Upper lobe of left lung (tissue), 6 donors: Measurements from ENCODE around the gene LRRC8B. TPM values are rescaled to one million over a fixed set of nuclear protein-coding genes. Genes with fewer than 3 reads are reported as not detected.

Experiments used
- ATAC-seq, 2 donors: fragments of 200-7000 bp; cut with Tn5 transposase; one replicate each; pipeline ENCODE4 v1.9.1; 2022; ENCODE audit warnings: mild to moderate bottlenecking in 2 of 2, moderate library complexity in 2 of 2; ENCODE audit not compliant: low FRiP score in 2 of 2
- DNase-seq, 2 donors: peaks; one replicate each; pipeline ENCODE4 v3.0.0-alpha.2; 2019 to 2020
- H3K27ac ChIP-seq, 4 donors: fragments of 200-600 bp; sonication (generic); one replicate each; pipeline ENCODE4 v1.5.1; 2016 to 2019
- H3K27me3 ChIP-seq, 4 donors: fragments of 200-600 bp; sonication (generic); one replicate each; pipeline ENCODE4 v1.5.1; 2017 to 2019
- H3K36me3 ChIP-seq, 4 donors: fragments of 200-600 bp; sonication (generic); one replicate each; pipeline ENCODE4 v1.5.1; 2016 to 2019
- H3K4me1 ChIP-seq, 4 donors: fragments of 200-600 bp; sonication (generic); one replicate each; pipeline ENCODE4 v1.5.1; 2018 to 2019
- H3K4me3 ChIP-seq, 4 donors: fragments of 200-600 bp; sonication (generic); one replicate each; pipeline ENCODE4 v1.5.1; 2017 to 2019; ENCODE audit warnings: mild to moderate bottlenecking in 2 of 4, moderate library complexity in 1 of 4
- H3K9me3 ChIP-seq, 4 donors: fragments of 200-600 bp; sonication (generic); one replicate each; pipeline ENCODE4 v1.5.1; 2018 to 2019
- CTCF ChIP-seq, 6 experiments: fragments of 450-650 bp in 4 of 6; fragments of 200-600 bp in 2 of 6; sonication (generic) in 2 of 6; IDR thresholded peaks; one replicate each; pipeline ENCODE4 v1.5.1; 2016 to 2019; ENCODE audit warnings: antibody characterized with exemption in 6 of 6
- EP300 ChIP-seq, 4 donors: sonication (generic); formaldehyde crosslinking; IDR thresholded peaks; one replicate each; pipeline ENCODE4 v1.5.1; 2017; ENCODE audit warnings: antibody characterized with exemption in 4 of 4, control low read depth in 2 of 4
- POLR2A ChIP-seq, 4 donors: fragments of 450-650 bp; IDR thresholded peaks; one replicate each; pipeline ENCODE4 v1.5.1; 2016 to 2017; ENCODE audit warnings: antibody characterized with exemption in 4 of 4, mild to moderate bottlenecking in 2 of 4
- POLR2AphosphoS5 ChIP-seq, 2 donors: sonication (generic); formaldehyde crosslinking; IDR thresholded peaks; one replicate each; pipeline ENCODE4 v1.5.1; 2017; ENCODE audit warnings: antibody characterized with exemption in 2 of 2
- WGBS, 2 donors: methylation state at CpG; one replicate each; pipeline ENCODE4 v1.1.5; 2017 to 2018; 5-methylcytosine and 5-hydroxymethylcytosine counted together
- total RNA-seq, 6 donors: library from RNA; depleted of rRNA in 4 of 6; stranded (reverse); fragments of >200 nt in 4 of 6; gene quantifications; one replicate each; pipeline versions ENCODE4 v1.1.0 to v1.2.1, GENCODE V29; 2016 to 2021
- donor health status: DM: no; HTN: no; CAD: no; lungs with moderate emphysema.
- donor health status: DM: no; HTN: yes; CAD: no; lungs with severe emphysema.

LRRC8B gene
- total RNA-seq, 6 donors from 2014 or later = 7.1 to 20.2 (median 14.8) TPM

- Histone ChIP-seq H3K36me3 (no peaks in the 10 kb centered on the region), H3K27ac (no peak overlapping the region), H3K27me3 (no peaks in the 10 kb centered on the region), H3K4me1 (peaks cover 22 to 49% (median 27%) of the 10 kb centered on the region in 4 donors), H3K4me3 (no peak overlapping the region), H3K9me3 (no peaks in the 10 kb centered on the region)
- TF ChIP-seq EP300 (IDR thresholded peaks at IDR 0.05) (no peak), CTCF (IDR thresholded peaks at IDR 0.05) (no peak), POLR2A (IDR thresholded peaks at IDR 0.05) (no peak), POLR2AphosphoS5 (IDR thresholded peaks at IDR 0.05) (no peak)
- 93 to 94% methylated on average over 5 of the region's 5 CpGs for WGBS, 2 donors
- DNase-seq (no peak), ATAC-seq (no peak)
These were observed 26.4 kb downstream of the LRRC8B start for GRCh38 chr1:89550995-89551394.

GRCh38 chr1:89552471-89553081, 27.9 kb downstream of the LRRC8B start:
- ATAC-seq = peak in 1 of 2 donors; percentile 67
- peaks cover 17 to 49% (median 23%) of the 10 kb centered on the region in 4 donors for H3K4me1 ChIP-seq
- no peaks in the 10 kb centered on the region for H3K36me3 ChIP-seq
- H3K27ac ChIP-seq = peak overlapping the region; percentile 35 to 60 (median 50)
- DNase-seq = peak in 1 of 2 donors; percentile 41
- no peaks in the 10 kb centered on the region for H3K9me3 ChIP-seq
- WGBS, 2 donors = 9 to 11% methylated on average over 2 of the region's 2 CpGs
- peak overlapping the region in 2 of 4 donors; percentile 11 to 19 for H3K4me3 ChIP-seq
- no peak for TF ChIP-seq POLR2AphosphoS5 (IDR thresholded peaks at IDR 0.05)
- TF ChIP-seq CTCF (IDR thresholded peaks at IDR 0.05) = no peak
- TF ChIP-seq POLR2A (IDR thresholded peaks at IDR 0.05) = no peak
- no peak for TF ChIP-seq EP300 (IDR thresholded peaks at IDR 0.05)
- H3K27me3 ChIP-seq = no peaks in the 10 kb centered on the region

- Histone ChIP-seq H3K27ac (peak overlapping the region; percentile 35 to 60 (median 50)), H3K9me3 (no peaks in the 10 kb centered on the region), H3K27me3 (no peaks in the 10 kb centered on the region), H3K4me3 (no peak overlapping the region), H3K36me3 (no peaks in the 10 kb centered on the region), H3K4me1 (peaks cover 12 to 44% (median 17%) of the 10 kb centered on the region in 4 donors)
- WGBS, 2 donors = 56 to 61% methylated on average over 1 of the region's 1 CpG
- ATAC-seq = no peak
- no peak for TF ChIP-seq CTCF (IDR thresholded peaks at IDR 0.05)
- no peak for TF ChIP-seq POLR2AphosphoS5 (IDR thresholded peaks at IDR 0.05)
- no peak for TF ChIP-seq EP300 (IDR thresholded peaks at IDR 0.05)
- no peak for TF ChIP-seq POLR2A (IDR thresholded peaks at IDR 0.05)
- DNase-seq = no peak
These were observed 28.5 kb downstream of the LRRC8B start for GRCh38 chr1:89553157-89553556.

- Histone ChIP-seq H3K4me1 (peaks cover 11 to 35% (median 17%) of the 10 kb centered on the region in 4 donors), H3K9me3 (no peaks in the 10 kb centered on the region), H3K27ac (no peak overlapping the region), H3K4me3 (no peak overlapping the region), H3K27me3 (no peaks in the 10 kb centered on the region), H3K36me3 (no peaks in the 10 kb centered on the region)
- DNase-seq = no peak
- TF ChIP-seq POLR2AphosphoS5 (IDR thresholded peaks at IDR 0.05) (no peak), POLR2A (IDR thresholded peaks at IDR 0.05) (no peak), CTCF (IDR thresholded peaks at IDR 0.05) (no peak), EP300 (IDR thresholded peaks at IDR 0.05) (no peak)
- WGBS, 2 donors = 65 to 73% methylated on average over 2 of the region's 2 CpGs
- ATAC-seq = no peak
These were observed 30.9 kb downstream of the LRRC8B start for GRCh38 chr1:89555550-89555949.
